HEK293T (cell line): ENCODE measurements around the gene SPNS2.

Source experiments
- ARNT ChIP-seq: fragments of 450-650 bp; IDR thresholded peaks from 2 replicates; pipeline ENCODE4 v1.6.1; 2017; ENCODE audit warnings: mild to moderate bottlenecking
- ELF4 ChIP-seq: fragments of 450-650 bp; IDR thresholded peaks from 2 replicates; pipeline ENCODE4 v1.6.1; 2017; ENCODE audit warnings: antibody characterized with exemption
- FOXA1 ChIP-seq: fragments of 450-650 bp; IDR thresholded peaks from 2 replicates; pipeline ENCODE4 v1.6.1; 2016; ENCODE audit warnings: mild to moderate bottlenecking
- FOXK2 ChIP-seq: fragments of 450-650 bp; IDR thresholded peaks from 2 replicates; pipeline ENCODE4 v1.6.1; 2016; ENCODE audit warnings: mild to moderate bottlenecking
- FOXM1 ChIP-seq: fragments of 450-650 bp; IDR thresholded peaks from 2 replicates; pipeline ENCODE4 v1.6.1; 2017; ENCODE audit warnings: mild to moderate bottlenecking, borderline replicate concordance
- LEF1 ChIP-seq: fragments of 450-650 bp; IDR thresholded peaks from 2 replicates; pipeline ENCODE4 v1.6.1; 2017; ENCODE audit warnings: mild to moderate bottlenecking, borderline replicate concordance
- NFRKB ChIP-seq: fragments of 450-650 bp; IDR thresholded peaks from 2 replicates; pipeline ENCODE4 v1.6.1; 2016; ENCODE audit warnings: mild to moderate bottlenecking, moderate library complexity
- PKNOX1 ChIP-seq: fragments of 450-650 bp; IDR thresholded peaks from 2 replicates; pipeline ENCODE4 v1.6.1; 2016
- SP1 ChIP-seq: fragments of 450-650 bp; IDR thresholded peaks from 2 replicates; pipeline ENCODE4 v1.6.1; 2017
- SUZ12 ChIP-seq: fragments of 450-650 bp; IDR thresholded peaks from 2 replicates; pipeline ENCODE4 v1.6.1; 2016; ENCODE audit warnings: mild to moderate bottlenecking
- TARDBP ChIP-seq: fragments of 450-650 bp; IDR thresholded peaks from 2 replicates; pipeline ENCODE4 v1.6.1; 2016
- ZNF384 ChIP-seq: fragments of 450-650 bp; IDR thresholded peaks from 2 replicates; pipeline ENCODE4 v1.6.1; 2016

GRCh38 chr17:4544951-4545216, 46.2 kb downstream of the SPNS2 start:
- TF ChIP-seq FOXM1 (no peak), TARDBP (no peak), SUZ12 (no peak), SP1 (no peak), PKNOX1 (no peak), ARNT (no peak), NFRKB (no peak), LEF1 (no peak), FOXA1 (no peak), FOXK2 (no peak), ELF4 (no peak), ZNF384 (no peak)
